NCI-H1092 treated with DMSO at 0.1 percent for 48 hours (cell line): ENCODE results near the gene KDM5C.
"Not testable (repeated sequence)": the region's sequence is repeated elsewhere in the genome, so short reads cannot be mapped to it uniquely, and the experiment has no call there.

Source experiments
- DNase-seq: peaks from one replicate; lab custom pipeline; 2025; lab: John Stamatoyannopoulos, UW

Gene KDM5C

GRCh38 chrX:53190363-53190960, 34.5 kb downstream of the KDM5C start:
- no peak for DNase-seq

- DNase-seq, result no peak
Measured at GRCh38 chrX:53188763-53189162, 36.2 kb downstream of the KDM5C start.

GRCh38 chrX:53186351-53186750, 38.7 kb downstream of the KDM5C start:
- no peak for DNase-seq

GRCh38 chrX:53184836-53185235, 40.2 kb downstream of the KDM5C start:
- no peak for DNase-seq

GRCh38 chrX:53171356-53171755, 53.7 kb downstream of the KDM5C start:
- no peak for DNase-seq

- DNase-seq, result no peak
Measured at GRCh38 chrX:53166103-53166502, 58.9 kb downstream of the KDM5C start.

GRCh38 chrX:53164566-53164965, 60.4 kb downstream of the KDM5C start:
- DNase-seq, result not testable (repeated sequence)

- DNase-seq, result no peak
Measured at GRCh38 chrX:53163436-53163835, 61.6 kb downstream of the KDM5C start.

GRCh38 chrX:53160297-53160983, 64.6 kb downstream of the KDM5C start:
- DNase-seq, result no peak

- DNase-seq, result no peak
Measured at GRCh38 chrX:53159184-53159583, 65.8 kb downstream of the KDM5C start.

GRCh38 chrX:53156207-53156596, 68.8 kb downstream of the KDM5C start:
- no peak for DNase-seq

GRCh38 chrX:53155512-53156206, 69.3 kb downstream of the KDM5C start:
- DNase-seq, result no peak

- no peak for DNase-seq
Measured at GRCh38 chrX:53153581-53153980, 71.4 kb downstream of the KDM5C start.
